Breast epithelium (tissue), 3 donors: ENCODE data around the gene SNX20.

Experiments
- POLR2A ChIP-seq: fragments of 450-650 bp; IDR thresholded peaks from one replicate; pipeline ENCODE4 v1.6.1; 2016; ENCODE audit warnings: antibody characterized with exemption, mild to moderate bottlenecking, moderate library complexity
- TF ChIP-seq, protein P1 (sequence below), 3 donors: fragments of 450-650 bp; IDR thresholded peaks; one replicate each; pipeline ENCODE4 v1.5.1; 2016 to 2017; ENCODE audit warnings: antibody characterized with exemption in 3 of 3, mild to moderate bottlenecking in 3 of 3, moderate library complexity in 3 of 3

GRCh38 chr16:50644245-50644644, 36.9 kb downstream of the SNX20 start:
- TF ChIP-seq, protein P1, sequence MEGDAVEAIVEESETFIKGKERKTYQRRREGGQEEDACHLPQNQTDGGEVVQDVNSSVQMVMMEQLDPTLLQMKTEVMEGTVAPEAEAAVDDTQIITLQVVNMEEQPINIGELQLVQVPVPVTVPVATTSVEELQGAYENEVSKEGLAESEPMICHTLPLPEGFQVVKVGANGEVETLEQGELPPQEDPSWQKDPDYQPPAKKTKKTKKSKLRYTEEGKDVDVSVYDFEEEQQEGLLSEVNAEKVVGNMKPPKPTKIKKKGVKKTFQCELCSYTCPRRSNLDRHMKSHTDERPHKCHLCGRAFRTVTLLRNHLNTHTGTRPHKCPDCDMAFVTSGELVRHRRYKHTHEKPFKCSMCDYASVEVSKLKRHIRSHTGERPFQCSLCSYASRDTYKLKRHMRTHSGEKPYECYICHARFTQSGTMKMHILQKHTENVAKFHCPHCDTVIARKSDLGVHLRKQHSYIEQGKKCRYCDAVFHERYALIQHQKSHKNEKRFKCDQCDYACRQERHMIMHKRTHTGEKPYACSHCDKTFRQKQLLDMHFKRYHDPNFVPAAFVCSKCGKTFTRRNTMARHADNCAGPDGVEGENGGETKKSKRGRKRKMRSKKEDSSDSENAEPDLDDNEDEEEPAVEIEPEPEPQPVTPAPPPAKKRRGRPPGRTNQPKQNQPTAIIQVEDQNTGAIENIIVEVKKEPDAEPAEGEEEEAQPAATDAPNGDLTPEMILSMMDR (IDR thresholded peaks at IDR 0.05): no peak
- no peak for TF ChIP-seq POLR2A
